Daoy (cell line): ENCODE measurements around the gene PXDN. TPM values are rescaled to one million over a fixed set of nuclear protein-coding genes. Genes with fewer than 3 reads are reported as not detected.

Experiments used
- DNase-seq: peaks from one replicate; pipeline ENCODE4 v3.0.0-alpha.2; 2015; ENCODE audit warnings: low read depth
- total RNA-seq: library from RNA; depleted of rRNA; stranded (reverse); fragments of >200 nt; shearing (Covaris generic); gene quantifications from 2 replicates; pipeline ENCODE4 v1.2.3, GENCODE V29; 2014

Gene PXDN
- total RNA-seq, 1 experiment from 2014 or later, result 173 TPM

DNA sequence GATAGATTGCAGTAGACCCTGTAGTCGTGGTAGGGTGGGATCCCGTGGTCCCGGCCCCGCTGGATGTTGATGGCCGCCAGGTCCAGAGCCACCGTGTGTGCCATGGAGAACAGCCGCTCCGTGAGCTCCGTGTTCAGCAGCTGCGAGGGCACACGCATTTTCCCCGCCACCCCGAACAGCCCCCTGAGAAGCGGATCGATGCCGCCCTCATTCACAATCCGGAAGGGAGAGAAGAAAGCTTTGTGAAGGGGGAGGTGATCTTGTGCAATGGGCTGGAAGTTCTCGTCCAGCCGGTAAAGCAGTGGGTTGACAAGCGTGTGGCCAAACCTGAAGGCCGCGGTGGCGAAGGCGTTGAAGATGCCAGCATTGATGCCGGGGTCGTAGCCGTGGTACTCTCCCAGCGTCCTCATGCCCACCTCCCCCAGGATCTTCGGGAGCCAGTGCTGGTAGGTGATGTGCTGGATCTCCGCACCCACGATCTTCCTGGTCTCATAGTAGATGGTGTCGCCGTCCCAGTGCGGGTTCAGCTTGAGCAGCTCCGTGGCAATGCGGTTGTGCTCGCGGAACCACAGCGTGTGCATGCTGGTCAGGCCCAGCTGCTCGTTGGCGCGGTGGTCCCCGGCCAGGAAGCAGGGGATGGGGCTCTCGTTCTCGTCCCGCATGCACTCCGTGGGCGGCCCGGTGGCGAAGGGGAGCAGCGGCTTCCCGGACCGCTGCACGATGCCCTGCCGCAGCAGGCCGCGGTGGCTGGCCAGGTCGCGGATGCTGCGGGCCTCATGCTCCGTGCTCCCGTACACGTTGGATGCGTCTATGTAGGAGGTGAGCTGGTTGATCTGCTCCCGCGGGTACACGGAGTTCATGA, 95.8 kb downstream of the PXDN start:
- DNase-seq, result no peak

DNA sequence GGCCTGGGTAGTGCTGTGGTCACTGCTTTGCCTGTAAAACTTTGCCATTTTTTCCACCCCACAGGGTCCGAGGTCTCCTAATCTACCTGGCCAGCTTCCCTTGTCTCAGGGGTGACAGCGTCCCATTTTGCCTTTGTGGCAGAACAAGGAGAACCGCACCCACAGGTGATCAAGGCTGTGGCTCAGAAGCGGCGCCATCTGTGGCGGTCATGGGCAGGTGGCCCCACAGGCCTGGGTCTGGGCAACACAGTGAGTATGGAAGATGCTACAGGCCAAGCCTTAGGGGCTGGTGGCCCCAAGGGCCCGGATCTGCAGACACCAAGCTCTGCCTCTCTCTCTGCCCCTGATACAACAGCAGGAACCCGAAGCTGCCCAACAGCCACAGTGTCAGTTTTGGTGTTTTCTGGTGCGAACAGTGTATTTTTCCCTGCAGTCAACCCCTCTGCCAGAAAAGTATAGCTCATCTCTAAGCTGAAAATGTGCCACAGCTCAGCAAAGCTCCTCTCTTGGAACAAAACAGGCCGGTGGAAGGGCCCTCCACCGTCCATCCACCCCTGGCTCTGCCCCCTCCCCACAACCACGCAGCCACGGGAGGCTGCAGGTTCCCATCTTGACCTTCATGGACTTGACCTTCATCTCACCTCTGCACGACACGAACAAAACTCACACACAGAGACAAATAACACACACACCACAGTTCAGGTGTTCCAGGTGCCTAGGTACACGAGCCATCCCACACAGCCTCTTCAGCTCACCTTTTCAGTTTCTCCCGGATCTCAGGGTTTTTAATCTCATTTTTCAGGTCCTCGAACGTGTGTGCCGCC, 96.7 kb downstream of the PXDN start:
- DNase-seq, result peak; percentile 3

- no peak for DNase-seq
Observed at GRCh38 chr2:1645761-1646476, 98.4 kb downstream of the PXDN start.

- DNase-seq, result no peak
Observed at GRCh38 chr2:1644427-1644826, 99.9 kb downstream of the PXDN start.

DNA sequence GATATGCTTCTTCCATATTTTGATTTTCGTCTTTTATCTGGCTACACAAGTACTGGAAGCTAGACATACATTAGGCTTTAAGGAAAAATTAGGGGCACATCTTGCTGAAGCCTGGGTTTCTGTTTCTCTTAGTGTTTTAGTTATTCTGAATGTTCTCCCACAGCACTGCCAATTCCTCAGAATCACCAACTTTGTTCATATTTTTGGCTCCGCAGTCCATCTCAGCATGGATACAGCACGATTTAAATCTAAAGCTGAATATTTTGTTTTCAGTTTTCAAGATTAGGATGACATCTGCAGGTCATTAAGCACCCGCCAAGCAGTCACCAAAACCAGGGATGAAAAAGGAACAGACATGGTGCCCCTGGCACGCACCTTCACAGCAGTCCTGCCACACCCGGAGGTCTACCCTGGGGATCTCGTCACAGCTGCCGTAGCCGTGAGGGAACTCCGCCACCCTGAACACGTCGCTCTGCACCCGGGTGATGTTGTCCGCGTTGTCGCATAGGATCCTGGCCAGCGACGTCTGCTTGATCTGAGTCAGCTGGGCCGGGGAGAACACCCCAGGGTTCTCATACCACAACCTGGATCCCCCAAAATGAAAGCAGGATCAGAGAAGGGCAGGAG, 101.2 kb downstream of the PXDN start:
- DNase-seq, result no peak

DNA sequence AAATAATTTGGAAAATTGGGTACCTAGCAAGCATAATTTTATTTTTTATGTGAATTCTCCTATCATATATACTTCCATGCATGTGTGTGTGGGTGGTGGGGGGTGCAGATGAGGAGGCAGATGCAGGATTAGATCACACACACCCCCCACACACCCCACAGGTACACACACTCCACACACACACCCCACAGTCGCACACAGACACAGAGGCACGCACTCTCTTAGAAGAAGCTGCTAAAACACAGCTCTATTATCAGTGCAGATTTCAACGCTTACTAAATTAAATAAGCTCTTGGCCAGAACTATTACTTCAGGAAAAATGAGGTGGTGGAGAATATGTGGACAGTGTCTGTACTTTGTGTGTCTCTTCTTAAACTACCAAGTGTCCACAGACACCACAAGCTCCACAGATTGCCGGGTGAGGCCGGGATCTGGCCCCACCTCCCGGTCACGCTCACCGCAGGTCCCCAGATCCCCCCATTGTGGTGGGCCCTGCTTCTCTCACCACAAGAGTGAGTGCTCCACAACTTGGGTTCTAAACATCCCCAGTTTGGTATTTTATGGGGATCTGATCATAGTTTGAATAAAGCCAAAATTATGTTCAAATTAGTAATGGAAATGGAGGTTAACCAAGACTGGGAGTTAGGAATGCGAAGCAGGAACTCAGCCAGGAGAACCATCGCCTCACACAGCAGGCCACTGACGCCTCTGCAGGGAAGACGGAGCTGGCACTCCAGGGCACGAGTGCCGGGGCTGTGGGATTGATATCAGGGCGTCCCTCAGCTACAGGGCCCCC, 102.1 kb downstream of the PXDN start:
- DNase-seq, result no peak

DNA sequence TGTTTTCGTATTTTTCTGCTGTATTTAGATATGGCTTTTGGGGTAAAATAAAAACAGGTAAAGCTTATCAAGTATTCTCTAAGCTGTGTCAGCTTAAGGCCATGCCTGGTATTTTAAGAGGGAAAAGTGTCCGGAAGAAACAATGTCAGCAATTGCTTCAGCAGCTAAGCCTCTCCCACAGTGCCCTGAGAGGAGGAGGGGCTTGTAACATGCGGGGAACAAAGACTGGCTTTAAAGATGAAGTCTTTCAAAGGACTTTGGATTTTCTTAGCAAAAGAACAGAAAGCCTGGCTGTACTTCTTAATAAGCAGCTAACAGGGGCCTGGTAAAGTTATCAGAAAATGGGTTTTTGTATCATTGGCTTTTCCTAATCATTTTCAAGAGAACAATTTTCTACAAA, 102.8 kb downstream of the PXDN start:
- no peak for DNase-seq

- DNase-seq, result no peak
Observed at GRCh38 chr2:1640301-1641135, 103.8 kb downstream of the PXDN start.

- no peak for DNase-seq
Observed at GRCh38 chr2:1639086-1639858, 105.0 kb downstream of the PXDN start.

GRCh38 chr2:1638281-1638860, 105.9 kb downstream of the PXDN start:
- no peak for DNase-seq

DNA sequence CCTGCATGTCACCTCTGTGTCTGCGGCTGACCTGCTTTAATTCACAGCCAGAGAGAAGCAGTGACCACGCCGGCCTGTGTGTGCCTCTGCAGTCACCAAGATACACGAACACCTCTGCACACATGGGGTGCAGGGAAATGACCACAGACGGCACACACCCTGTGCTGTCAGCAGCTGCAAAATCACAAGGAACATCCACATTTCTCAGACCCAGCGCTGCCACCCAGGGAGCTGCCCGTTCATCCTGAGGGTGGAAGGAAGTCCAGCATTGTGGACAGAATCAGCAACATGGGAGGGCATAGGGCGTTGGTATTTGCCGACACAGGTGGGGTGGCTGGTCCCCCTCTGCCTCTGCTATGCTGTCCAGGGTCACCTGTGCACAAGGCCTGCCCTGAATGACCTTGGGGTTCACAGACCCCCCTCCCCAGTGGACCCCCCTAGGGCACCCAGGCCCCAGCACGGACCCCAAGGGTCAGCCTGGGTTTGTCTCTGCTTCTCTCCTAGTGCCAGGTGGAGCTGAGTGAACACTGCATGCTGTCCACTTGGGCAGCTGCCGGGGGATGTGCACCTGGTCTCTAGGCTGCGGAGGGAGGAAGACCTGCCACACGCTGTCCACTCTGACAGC, 107.4 kb downstream of the PXDN start:
- DNase-seq, result no peak

DNA sequence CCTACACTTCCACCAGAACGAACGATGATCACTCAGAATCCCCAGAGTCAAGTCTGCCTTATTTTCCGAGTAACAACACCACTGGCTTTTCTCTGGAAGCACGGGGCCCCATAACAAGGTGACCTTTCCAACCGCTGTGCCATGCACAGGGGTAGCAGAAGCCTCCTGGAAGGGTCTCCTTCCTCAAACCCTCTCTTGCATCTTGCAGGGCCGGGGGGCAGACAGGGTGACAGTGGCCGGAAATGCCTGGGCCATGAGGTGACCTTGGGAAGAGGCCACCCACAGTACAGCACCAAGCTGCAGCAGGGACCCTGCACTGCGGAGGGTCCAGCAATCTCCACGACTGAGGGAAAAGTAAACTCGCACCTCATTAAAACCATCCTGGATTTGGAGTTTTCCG, 108.5 kb downstream of the PXDN start:
- no peak for DNase-seq

- DNase-seq, result no peak
Observed at GRCh38 chr2:1634681-1635341, 109.5 kb downstream of the PXDN start.

DNA sequence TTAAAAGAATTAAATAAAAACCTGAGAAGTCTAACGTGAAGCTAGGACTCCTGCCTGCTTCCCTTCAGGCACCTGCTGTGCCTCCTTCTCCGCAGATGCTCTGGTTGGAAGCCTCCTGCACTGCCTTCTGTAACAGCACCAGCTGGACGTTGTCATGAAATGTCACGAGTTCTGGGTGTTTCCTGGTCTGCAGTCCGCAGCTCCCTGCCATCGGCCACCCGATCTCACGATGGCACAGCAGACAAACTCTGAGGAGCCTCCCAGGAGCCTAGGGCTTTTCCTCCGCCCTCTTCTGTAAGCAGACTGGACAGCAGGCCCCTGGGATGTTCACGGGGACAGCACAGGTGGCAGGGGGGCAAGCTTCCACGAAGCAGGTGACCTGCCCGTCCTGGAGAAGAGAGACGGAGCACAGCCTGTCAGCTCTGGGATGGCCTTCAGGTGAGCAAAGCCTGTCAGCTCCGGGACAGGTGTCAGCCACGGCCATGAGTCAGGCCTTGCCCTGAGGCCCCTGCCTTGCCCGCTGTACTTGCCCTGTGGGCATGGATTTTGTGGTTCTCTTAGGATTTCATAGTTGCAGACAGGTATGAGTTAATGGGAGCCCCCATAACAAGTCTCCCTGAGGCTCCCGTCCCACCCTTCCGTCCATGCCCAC, 110.3 kb downstream of the PXDN start:
- no peak for DNase-seq

GRCh38 chr2:1633092-1633671, 111.1 kb downstream of the PXDN start:
- DNase-seq, result no peak

GRCh38 chr2:1632510-1632909, 111.8 kb downstream of the PXDN start:
- no peak for DNase-seq

GRCh38 chr2:1632002-1632348, 112.3 kb downstream of the PXDN start:
- DNase-seq, result peak; percentile 83
